ENCODE results near the gene SLC38A11.

Gene SLC38A11

GRCh38 chr2:164847291-164847690 is 108.0 kb downstream of the SLC38A11 start:
- no peak overlapping the region for H3K27ac ChIP-seq (ENCODE audit: low read length)
- no peaks in the 10 kb centered on the region for H3K27me3 ChIP-seq (ENCODE audit: low read depth, low read length)
- H3K9me3 ChIP-seq (ENCODE audit: control insufficient read depth in 1 of 2, low read length in 2 of 2), result no peaks in the 10 kb centered on the region
- no peaks in the 10 kb centered on the region for H3K36me3 ChIP-seq (ENCODE audit: control insufficient read depth in 1 of 2, insufficient read depth in 2 of 2, low read length in 2 of 2)
- H3K4me1 ChIP-seq (ENCODE audit: control insufficient read depth in 1 of 2, insufficient read depth in 2 of 2, low read length in 2 of 2), result no peaks in the 10 kb centered on the region
- no peak overlapping the region for H3K4me3 ChIP-seq (ENCODE audit: low read depth in 1 of 2, low read length in 2 of 2)

- no peak overlapping the region for H3K27ac ChIP-seq (ENCODE audit: low read length)
- no peaks in the 10 kb centered on the region for H3K4me1 ChIP-seq (ENCODE audit: control insufficient read depth in 1 of 2, insufficient read depth in 2 of 2, low read length in 2 of 2)
- H3K4me3 ChIP-seq (ENCODE audit: low read depth in 1 of 2, low read length in 2 of 2), result no peak overlapping the region
- H3K36me3 ChIP-seq (ENCODE audit: control insufficient read depth in 1 of 2, insufficient read depth in 2 of 2, low read length in 2 of 2), result no peaks in the 10 kb centered on the region
- no peaks in the 10 kb centered on the region for H3K9me3 ChIP-seq (ENCODE audit: control insufficient read depth in 1 of 2, low read length in 2 of 2)
- H3K27me3 ChIP-seq (ENCODE audit: low read depth, low read length), result no peaks in the 10 kb centered on the region
These were observed 109.0 kb downstream of the SLC38A11 start for GRCh38 chr2:164846276-164846675.

Data from muscle layer of duodenum (tissue), 2 donors.